B cell (primary cell): ENCODE results near the gene GPC3. TPM values are rescaled to one million over a fixed set of nuclear protein-coding genes. Genes with fewer than 3 reads are reported as not detected.

Source experiments
- ATAC-seq: fragments of 200-7000 bp; cut with Tn5 transposase; one replicate; pipeline ENCODE4 v1.10.0; 2021; ENCODE audit warnings: low read depth, mild to moderate bottlenecking, moderate number of reproducible peaks, moderate library complexity
- CTCF ChIA-PET: fragments of 350-600 bp; sonication (Branson Sonifier 250); formaldehyde crosslinking; loops from one replicate; lab custom pipeline; 2021; ENCODE audit warnings: antibody characterized with exemption, inconsistent platforms; lab: Charles Lee
- POLR2A ChIA-PET: fragments of 350-600 bp; sonication (Branson Sonifier 250); formaldehyde crosslinking; loops from one replicate; lab custom pipeline; 2021; ENCODE audit warnings: antibody characterized with exemption; lab: Charles Lee
- DNase-seq: peaks from one replicate; pipeline ENCODE4 v3.0.0; 2013
- H2AFZ ChIP-seq: 2 replicates; pipeline ENCODE4 v1.6.1; 2012; ENCODE audit warnings: mild to moderate bottlenecking, low read depth, low read length; ENCODE audit not compliant: insufficient read depth, poor library complexity, severe bottlenecking
- H3K27ac ChIP-seq, 2 donors: 1 replicate in 1 of 2; 2 replicates in 1 of 2; pipeline ENCODE4 v1.5.1; 2012 to 2013; ENCODE audit warnings: low read length in 2 of 2, mild to moderate bottlenecking in 2 of 2, moderate library complexity in 1 of 2
- H3K27me3 ChIP-seq, 4 experiments: fragments of 200-600 bp in 1 of 4; sonication (generic) in 1 of 4; replicated peaks in 1 of 4; 1 replicate in 2 of 4; 2 replicates in 2 of 4; pipeline versions ENCODE4 v1.6.1 to v1.7.0; 2013 to 2016; ENCODE audit warnings: low read length in 3 of 4, mild to moderate bottlenecking in 2 of 4, mixed read lengths in 1 of 4, moderate library complexity in 1 of 4; ENCODE audit not compliant: insufficient read depth in 4 of 4, control insufficient read depth in 3 of 4; ENCODE audit errors: control extremely low read depth in 1 of 4
- H3K36me3 ChIP-seq, 2 experiments: replicated peaks in 1 of 2; 1 replicate in 1 of 2; 2 replicates in 1 of 2; pipeline versions ENCODE4 v1.6.1 to v1.7.1; 2013; ENCODE audit warnings: low read length in 1 of 2; ENCODE audit not compliant: insufficient read depth in 2 of 2, control insufficient read depth in 1 of 2; ENCODE audit errors: control extremely low read depth in 1 of 2, extremely low read depth in 1 of 2
- H3K4me1 ChIP-seq, 2 donors: fragments of 200-600 bp in 1 of 2; sonication (generic) in 1 of 2; 1 replicate in 1 of 2; 2 replicates in 1 of 2; pipeline versions ENCODE4 v1.5.1 to v1.6.1; 2013 to 2017; ENCODE audit warnings: low read length in 2 of 2; ENCODE audit not compliant: control insufficient read depth in 2 of 2, insufficient read depth in 2 of 2
- H3K4me2 ChIP-seq: replicated peaks from 2 replicates; pipeline ENCODE3; 2012; ENCODE audit warnings: mild to moderate bottlenecking, low read depth, low read length; ENCODE audit not compliant: poor library complexity, severe bottlenecking
- H3K4me3 ChIP-seq, 5 experiments: fragments of 200-600 bp in 1 of 5; sonication (generic) in 1 of 5; 1 replicate in 3 of 5; 2 replicates in 2 of 5; pipeline versions ENCODE4 v1.5.1 to v1.7.0; 2011 to 2016; ENCODE audit warnings: low read length in 4 of 5, mild to moderate bottlenecking in 4 of 5, low read depth in 2 of 5, control low read depth in 1 of 5, moderate library complexity in 1 of 5; ENCODE audit not compliant: insufficient read depth in 1 of 5; ENCODE audit errors: control extremely low read depth in 1 of 5, extremely low read depth in 1 of 5
- H3K79me2 ChIP-seq: fragments of 200-600 bp; sonication (generic); one replicate; pipeline ENCODE4 v1.6.0; 2016; ENCODE audit warnings: low read length; ENCODE audit not compliant: control insufficient read depth, insufficient read depth
- H3K9ac ChIP-seq: fragments of 200-600 bp; sonication (generic); 2 replicates; pipeline ENCODE4 v1.6.1; 2017; ENCODE audit warnings: mild to moderate bottlenecking, low read length, moderate library complexity
- H3K9me3 ChIP-seq, 3 donors: one replicate each; pipeline versions ENCODE4 v1.6.1 to v1.7.1; 2013; ENCODE audit warnings: low read length in 2 of 3; ENCODE audit not compliant: control insufficient read depth in 2 of 3, insufficient read depth in 1 of 3; ENCODE audit errors: control extremely low read depth in 1 of 3
- H4K20me1 ChIP-seq: 2 replicates; pipeline ENCODE4 v1.6.0; 2012; ENCODE audit warnings: mild to moderate bottlenecking, low read length; ENCODE audit not compliant: insufficient read depth, control insufficient read depth, poor library complexity, severe bottlenecking
- H3K27ac Mint-ChIP-seq: one replicate; pipeline ENCODE4 v1.8.0; 2021; ENCODE audit warnings: mixed read lengths
- H3K27me3 Mint-ChIP-seq: one replicate; pipeline ENCODE4 v1.8.0; 2021; ENCODE audit warnings: mixed read lengths
- H3K4me1 Mint-ChIP-seq: one replicate; pipeline ENCODE4 v1.8.0; 2021; ENCODE audit warnings: mixed read lengths
- H3K4me3 Mint-ChIP-seq: one replicate; pipeline ENCODE4 v1.8.0; 2021; ENCODE audit warnings: mixed read lengths
- H3K9me3 Mint-ChIP-seq: one replicate; pipeline ENCODE4 v1.8.0; 2022; ENCODE audit warnings: mixed read lengths; ENCODE audit not compliant: insufficient read depth
- CTCF ChIP-seq: fragments of 200-600 bp; IDR thresholded peaks from one replicate; pipeline ENCODE4 v1.8.0; 2022; ENCODE audit warnings: antibody characterized with exemption, mild to moderate bottlenecking
- EZH2 ChIP-seq: IDR thresholded peaks from 2 replicates; pipeline ENCODE4 v1.6.1; 2012; ENCODE audit warnings: borderline replicate concordance, low read depth, mild to moderate bottlenecking, moderate library complexity, low read length; ENCODE audit not compliant: insufficient read depth, poor library complexity, severe bottlenecking
- WGBS: methylation state at CpG from one replicate; pipeline ENCODE4 v1.1.5; 2013; ENCODE audit warnings: missing lambda C conversion rate; ENCODE audit not compliant: insufficient coverage; 5-methylcytosine and 5-hydroxymethylcytosine counted together
- intact Hi-C: fragments of 100-400 bp; cut with micrococcal nuclease; formaldehyde crosslinking; loops from one replicate; pipeline ENCODE4 v1.10.0; 2022
- polyA plus RNA-seq: library from polyadenylated mRNA; depleted of rRNA; stranded (reverse); fragments of >200 nt; gene quantifications from 2 replicates; pipeline ENCODE4 v1.2.3, GENCODE V29; 2012
- total RNA-seq, 2 donors: library from RNA; stranded (reverse); fragments of 120-200 nt in 1 of 2; gene quantifications; 1 replicate in 1 of 2; 2 replicates in 1 of 2; pipeline versions ENCODE4 v1.2.3 to v1.2.4, GENCODE V29; 2013 to 2022

The GPC3 gene
- total and polyA plus RNA-seq, 2 donors (not counting 1 experiment from before 2014, with no cell fraction given), result not detected

DNA sequence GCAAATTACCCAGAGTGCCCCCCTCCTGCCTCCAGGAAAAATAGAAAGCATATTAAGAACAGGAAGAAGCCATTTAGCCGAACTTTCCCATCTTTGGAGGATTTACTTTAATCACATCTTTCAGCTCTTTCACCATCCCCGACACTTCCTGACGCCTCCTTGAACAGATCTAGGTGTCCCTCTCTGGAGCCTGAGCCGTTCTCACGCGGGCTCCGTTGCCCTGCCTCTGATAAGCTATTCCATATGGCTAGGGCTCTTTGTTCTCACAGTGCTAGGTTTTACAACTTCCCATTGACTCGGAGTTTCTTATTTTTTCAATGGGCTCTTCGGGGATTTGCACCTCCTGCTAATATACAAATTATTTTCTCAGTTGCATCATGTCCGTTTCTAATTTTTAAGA is 488.0 kb downstream of the GPC3 start:
- Mint-ChIP-seq H3K27me3 (no peaks in the 10 kb centered on the region), H3K4me3 (no peak overlapping the region), H3K4me1 (no peaks in the 10 kb centered on the region), H3K9me3 (no peaks in the 10 kb centered on the region), H3K27ac (no peak overlapping the region)
- no peaks in the 10 kb centered on the region for H4K20me1 ChIP-seq
- H3K4me3 ChIP-seq, result no peak overlapping the region
- no peaks in the 10 kb centered on the region for H3K36me3 ChIP-seq
- no peak overlapping the region for H2AFZ ChIP-seq
- intact Hi-C loops, result no loop called here
- no peak overlapping the region for H3K4me2 ChIP-seq
- ChIA-PET CTCF (no interaction called here), POLR2A (no interaction called here)
- no peak for ATAC-seq
- no peaks in the 10 kb centered on the region for H3K27me3 ChIP-seq
- H3K4me1 ChIP-seq, result no peaks in the 10 kb centered on the region
- no peak for DNase-seq
- no peak overlapping the region for H3K9ac ChIP-seq
- TF ChIP-seq EZH2 (no peak), CTCF (no peak)
- H3K9me3 ChIP-seq, result no peaks in the 10 kb centered on the region
- H3K27ac ChIP-seq, result no peak overlapping the region
- 87% methylated on average over 8 of the region's 10 CpGs for WGBS
- H3K79me2 ChIP-seq, result no peaks in the 10 kb centered on the region

DNA sequence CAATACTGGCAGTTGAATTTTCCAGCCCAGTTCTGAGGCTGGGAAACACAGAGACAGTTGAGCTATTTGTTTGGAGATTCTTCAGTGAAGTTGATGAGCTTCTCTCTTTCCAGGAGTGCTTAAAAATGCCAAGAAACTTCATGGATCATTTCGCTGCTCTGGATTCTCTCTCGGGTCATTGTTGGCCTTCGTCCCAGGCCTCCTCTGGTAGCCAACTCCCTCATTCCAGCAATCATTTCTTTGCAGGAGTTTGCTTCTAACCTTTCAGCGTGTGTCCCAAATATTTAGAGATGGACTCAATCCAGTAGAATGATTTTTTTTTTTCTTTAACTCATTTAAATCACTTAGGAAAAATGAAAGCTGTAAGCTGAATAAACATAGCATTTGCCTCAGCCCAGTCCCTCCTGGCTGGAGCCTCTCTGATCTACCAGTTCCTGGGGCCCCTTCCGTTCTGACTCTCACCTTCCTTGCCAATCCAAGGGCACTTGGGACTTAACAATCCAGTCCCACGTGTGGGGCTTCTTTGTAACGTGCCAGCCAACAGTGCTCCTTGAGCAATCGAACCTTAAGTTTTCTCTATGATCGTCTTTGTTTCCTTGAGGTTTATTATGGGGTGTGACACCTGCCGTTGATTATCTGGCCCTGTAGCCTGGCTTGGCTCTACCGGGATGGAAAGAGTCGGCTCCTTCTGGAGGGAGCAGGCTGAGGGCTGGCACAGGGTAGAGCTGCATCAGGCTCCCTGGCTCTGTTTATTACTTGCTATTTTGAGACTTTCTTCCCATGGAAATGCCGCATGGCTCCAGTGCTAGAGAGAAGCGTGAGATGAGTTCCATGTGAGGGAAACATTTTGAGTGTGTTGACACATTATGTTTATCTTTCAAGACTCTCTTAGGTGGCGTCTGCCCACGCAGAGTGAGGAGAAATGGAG is 489.7 kb downstream of the GPC3 start:
- Histone ChIP-seq H3K9me3 (no peaks in the 10 kb centered on the region), H3K79me2 (no peaks in the 10 kb centered on the region), H3K4me2 (no peak overlapping the region), H3K9ac (no peak overlapping the region), H4K20me1 (no peaks in the 10 kb centered on the region), H3K36me3 (no peaks in the 10 kb centered on the region), H3K4me3 (no peak overlapping the region), H2AFZ (no peak overlapping the region), H3K27me3 (no peaks in the 10 kb centered on the region), H3K27ac (no peak overlapping the region), H3K4me1 (no peaks in the 10 kb centered on the region)
- no peak for TF ChIP-seq CTCF
- TF ChIP-seq EZH2, result no peak
- CTCF ChIA-PET, result no interaction called here
- intact Hi-C loops, result no loop called here
- H3K27ac Mint-ChIP-seq, result no peak overlapping the region
- no peaks in the 10 kb centered on the region for H3K27me3 Mint-ChIP-seq
- no peak overlapping the region for H3K4me3 Mint-ChIP-seq
- POLR2A ChIA-PET, result no interaction called here
- ATAC-seq (no peak), DNase-seq (no peak)
- H3K9me3 Mint-ChIP-seq, result no peaks in the 10 kb centered on the region
- 92% methylated on average over 5 of the region's 16 CpGs for WGBS
- H3K4me1 Mint-ChIP-seq, result no peaks in the 10 kb centered on the region
